HCT116 (cell line): ENCODE results near the gene ARHGAP42. TPM values are rescaled to one million over a fixed set of nuclear protein-coding genes. Genes with fewer than 3 reads are reported as not detected.
"Not testable (repeated sequence)": the region's sequence is repeated elsewhere in the genome, so short reads cannot be mapped to it uniquely, and the experiment has no call there.

ENCODE experiments used
- ATAC-seq: fragments of 200-7000 bp; cut with Tn5 transposase; 2 replicates; pipeline ENCODE4 v1.9.1; 2020; ENCODE audit warnings: mild to moderate bottlenecking, moderate library complexity
- BruUV-seq: library from RNA; stranded (reverse); fragments of 400-500 nt; replicated peaks from 2 replicates; lab custom pipeline; 2021; lab: Mats Ljungman, UMichigan
- CTCF ChIA-PET: fragments of 300-600 bp; sonication (Branson Sonifier 250); formaldehyde crosslinking; loops from one replicate; lab custom pipeline; 2021; ENCODE audit warnings: antibody characterized with exemption; lab: Charles Lee
- POLR2A ChIA-PET: fragments of 300-600, 350-600 bp; sonication (Branson Sonifier 250); formaldehyde crosslinking; loops from one replicate; lab custom pipeline; 2021; ENCODE audit warnings: antibody characterized with exemption; lab: Charles Lee
- RAD21 ChIA-PET, 2 experiments: fragments of 300-600 bp; sonication (Branson Sonifier 250); formaldehyde crosslinking; loops; one replicate each; lab custom pipeline; 2023; ENCODE audit warnings: low total read pairs in 2 of 2; ENCODE audit not compliant: uncharacterized antibody in 2 of 2, unreplicated experiment in 2 of 2, low non-redundant PET in 1 of 2; lab: Charles Lee
- DNase-seq: peaks from one replicate; pipeline ENCODE4 v3.0.0-alpha.2; 2010; ENCODE audit warnings: low read depth, low spot score
- H2AFZ ChIP-seq: fragments of 200-600 bp; shearing (Covaris generic), sonication (generic); 2 replicates; pipeline ENCODE4 v1.6.1; 2017; ENCODE audit warnings: low read depth, mixed run types, mixed read lengths, antibody characterized with exemption, low read length; ENCODE audit not compliant: poor library complexity, severe bottlenecking
- H3K27ac ChIP-seq: 2 replicates; pipeline ENCODE4 v1.5.1; 2012; ENCODE audit warnings: low read depth, low read length
- H3K27me3 ChIP-seq: fragments of 200-600 bp; sonication (generic); 2 replicates; pipeline ENCODE4 v1.6.1; 2016; ENCODE audit warnings: mixed run types, low read length, mixed read lengths; ENCODE audit not compliant: insufficient read depth
- H3K36me3 ChIP-seq, 2 experiments: fragments of 200-500 bp in 1 of 2; fragments of 200-600 bp in 1 of 2; sonication (Bioruptor generic) in 1 of 2; sonication (generic) in 1 of 2; 2 replicates each; pipeline versions ENCODE4 v1.5.1 to v1.6.1; 2014 to 2016; ENCODE audit warnings: low read length in 2 of 2, inconsistent platforms in 1 of 2, mixed read lengths in 1 of 2, mixed run types in 1 of 2; ENCODE audit not compliant: insufficient read depth in 2 of 2, control insufficient read depth in 1 of 2
- H3K4me1 ChIP-seq, 2 experiments: fragments of 200-600 bp in 1 of 2; sonication (generic) in 1 of 2; 2 replicates each; pipeline versions ENCODE4 v1.5.1 to v1.6.1; 2012 to 2017; ENCODE audit warnings: low read length in 2 of 2, inconsistent platforms in 1 of 2, mild to moderate bottlenecking in 1 of 2, mixed read lengths in 1 of 2, mixed run types in 1 of 2, moderate library complexity in 1 of 2; ENCODE audit not compliant: insufficient read depth in 2 of 2, control insufficient read depth in 1 of 2
- H3K4me2 ChIP-seq: fragments of 200-600 bp; sonication (generic); 2 replicates; pipeline ENCODE4 v1.6.1; 2017; ENCODE audit warnings: mixed run types, low read length, mixed read lengths
- H3K4me3 ChIP-seq, 2 experiments: fragments of 200-600 bp in 1 of 2; sonication (generic) in 1 of 2; replicated peaks in 1 of 2; 2 replicates each; pipeline ENCODE4 v1.5.1; 2011 to 2016; ENCODE audit warnings: low read length in 2 of 2, control low read depth in 1 of 2, low read depth in 1 of 2, mild to moderate bottlenecking in 1 of 2, mixed read lengths in 1 of 2, mixed run types in 1 of 2
- H3K79me2 ChIP-seq: fragments of 200-600 bp; sonication (generic); 2 replicates; pipeline ENCODE4 v1.6.1; 2017; ENCODE audit warnings: mild to moderate bottlenecking, mixed run types, low read length, moderate library complexity, mixed read lengths; ENCODE audit not compliant: insufficient read depth
- H3K9ac ChIP-seq: fragments of 200-600 bp; sonication (generic); 2 replicates; pipeline ENCODE4 v1.6.1; 2016; ENCODE audit warnings: low read length, mixed read lengths
- H3K9me2 ChIP-seq: fragments of 200-600 bp; sonication (generic), shearing (Covaris generic); 2 replicates; pipeline ENCODE4 v1.6.1; 2017; ENCODE audit warnings: mixed run types, mild to moderate bottlenecking, moderate library complexity; ENCODE audit not compliant: insufficient read depth
- H3K9me3 ChIP-seq, 2 experiments: fragments of 200-500 bp in 1 of 2; fragments of 200-600 bp in 1 of 2; sonication (Bioruptor generic) in 1 of 2; sonication (generic) in 1 of 2; 2 replicates each; pipeline ENCODE4 v1.6.1; 2014 to 2017; ENCODE audit warnings: low read length in 2 of 2, mixed read lengths in 2 of 2, inconsistent platforms in 1 of 2, low read depth in 1 of 2, mild to moderate bottlenecking in 1 of 2, mixed run types in 1 of 2, moderate library complexity in 1 of 2; ENCODE audit not compliant: control insufficient read depth in 1 of 2, insufficient read depth in 1 of 2
- H4K20me1 ChIP-seq: fragments of 200-600 bp; sonication (generic), shearing (Covaris generic); 2 replicates; pipeline ENCODE4 v1.6.1; 2017; ENCODE audit warnings: mixed run types, mild to moderate bottlenecking, moderate library complexity; ENCODE audit not compliant: insufficient read depth
- CBX3 ChIP-seq: IDR thresholded peaks from 2 replicates; pipeline ENCODE4 v1.6.1; 2012; ENCODE audit warnings: low read depth
- FOSL1 ChIP-seq: IDR thresholded peaks from 2 replicates; pipeline ENCODE4 v1.6.1; 2012; ENCODE audit warnings: low read depth
- JUND ChIP-seq: IDR thresholded peaks from 2 replicates; pipeline ENCODE4 v1.6.1; 2012
- POLR2AphosphoS5 ChIP-seq: IDR thresholded peaks from 2 replicates; pipeline ENCODE4 v1.6.1; 2011; ENCODE audit warnings: mild to moderate bottlenecking, low read depth, low read length, moderate library complexity
- RAD21 ChIP-seq: IDR thresholded peaks from 2 replicates; pipeline ENCODE4 v1.6.1; 2012; ENCODE audit warnings: low read depth, mild to moderate bottlenecking
- SP1 ChIP-seq: IDR thresholded peaks from 2 replicates; pipeline ENCODE4 v1.6.1; 2012; ENCODE audit warnings: low read depth
- SRF ChIP-seq: IDR thresholded peaks from 2 replicates; pipeline ENCODE4 v1.6.1; 2012; ENCODE audit warnings: low read depth
- intact Hi-C: fragments of 100-400 bp; cut with micrococcal nuclease; formaldehyde crosslinking; loops from 2 replicates; pipeline ENCODE4 v1.10.0; 2022
- total RNA-seq: library from RNA; stranded (reverse); gene quantifications from one replicate; pipeline ENCODE4 v1.2.1, GENCODE V29; 2021; ENCODE audit not compliant: unreplicated experiment
- TF ChIP-seq, protein P1 (sequence below), 3 experiments: fragments of 200-600 bp in 1 of 3; sonication (generic) in 1 of 3; IDR thresholded peaks in 2 of 3; conservative IDR thresholded peaks in 1 of 3; 2 replicates each; pipeline ENCODE4 v1.5.1; 2012 to 2017; ENCODE audit warnings: low read depth in 2 of 3, low read length in 2 of 3, antibody characterized with exemption in 1 of 3, borderline replicate concordance in 1 of 3, control low read depth in 1 of 3, mild to moderate bottlenecking in 1 of 3, mixed read lengths in 1 of 3, mixed run types in 1 of 3, moderate library complexity in 1 of 3; ENCODE audit not compliant: insufficient read depth in 1 of 3
- TF ChIP-seq, protein P2 (sequence below): IDR thresholded peaks from 2 replicates; pipeline ENCODE4 v1.6.1; 2012

Gene ARHGAP42
- total RNA-seq, 1 experiment from 2014 or later: 12.3 TPM

DNA sequence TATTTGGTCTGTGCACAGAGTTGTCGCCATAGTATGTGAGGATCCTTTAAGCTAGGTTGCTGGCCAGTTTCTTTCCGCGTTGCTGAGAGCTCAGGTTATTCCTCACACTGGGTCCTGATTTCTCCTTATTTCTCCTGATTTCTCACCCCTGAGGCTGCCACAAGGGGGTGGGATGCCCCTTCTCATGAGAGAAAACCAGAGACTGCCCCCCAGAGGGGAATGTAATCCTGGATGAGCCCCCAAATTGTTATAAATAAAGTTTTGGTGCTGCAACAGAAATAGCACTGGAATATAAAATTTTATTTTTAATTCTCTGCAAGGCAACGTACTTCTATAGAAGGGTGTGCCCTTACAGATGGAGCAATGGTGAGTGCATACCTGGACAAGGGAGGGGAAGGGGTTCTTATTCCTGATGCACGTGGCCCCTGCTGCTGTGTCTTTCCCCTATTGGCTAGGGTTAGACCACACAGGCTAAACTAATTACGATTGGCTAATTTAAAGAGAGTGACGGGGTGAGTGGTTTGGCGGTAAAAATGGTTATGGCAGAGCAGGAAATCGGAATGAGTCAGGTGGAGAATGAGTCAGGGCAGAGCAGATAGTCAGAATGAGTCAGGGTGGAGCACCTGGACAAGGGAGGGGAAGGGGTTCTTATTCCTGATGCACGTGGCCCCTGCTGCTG, 62.9 kb downstream of the ARHGAP42 start:
- intact Hi-C loops: loop anchor here (1.0 kb wide), 1 partner anchor 27 kb away; no protein-coding TSS in a partner anchor
- DNase-seq: peak; percentile 96

More for the DNA sequence above, 62.9 kb downstream of the ARHGAP42 start:
- ATAC-seq: peak; percentile 61
- H2AFZ ChIP-seq, H3K36me3 ChIP-seq, H3K9me3 ChIP-seq, H4K20me1 ChIP-seq, H3K27me3 ChIP-seq: not testable (repeated sequence)
- Histone ChIP-seq H3K4me1 (peaks cover 60 to 91% of the 10 kb centered on the region in 2 experiments), H3K27ac (peak overlapping the region; percentile 85)
- TSS peak; percentile 87 for BruUV-seq
- peak; percentile 85; the same call in 1 of the 2 replicates for TF ChIP-seq SRF
- TF ChIP-seq, protein P1, sequence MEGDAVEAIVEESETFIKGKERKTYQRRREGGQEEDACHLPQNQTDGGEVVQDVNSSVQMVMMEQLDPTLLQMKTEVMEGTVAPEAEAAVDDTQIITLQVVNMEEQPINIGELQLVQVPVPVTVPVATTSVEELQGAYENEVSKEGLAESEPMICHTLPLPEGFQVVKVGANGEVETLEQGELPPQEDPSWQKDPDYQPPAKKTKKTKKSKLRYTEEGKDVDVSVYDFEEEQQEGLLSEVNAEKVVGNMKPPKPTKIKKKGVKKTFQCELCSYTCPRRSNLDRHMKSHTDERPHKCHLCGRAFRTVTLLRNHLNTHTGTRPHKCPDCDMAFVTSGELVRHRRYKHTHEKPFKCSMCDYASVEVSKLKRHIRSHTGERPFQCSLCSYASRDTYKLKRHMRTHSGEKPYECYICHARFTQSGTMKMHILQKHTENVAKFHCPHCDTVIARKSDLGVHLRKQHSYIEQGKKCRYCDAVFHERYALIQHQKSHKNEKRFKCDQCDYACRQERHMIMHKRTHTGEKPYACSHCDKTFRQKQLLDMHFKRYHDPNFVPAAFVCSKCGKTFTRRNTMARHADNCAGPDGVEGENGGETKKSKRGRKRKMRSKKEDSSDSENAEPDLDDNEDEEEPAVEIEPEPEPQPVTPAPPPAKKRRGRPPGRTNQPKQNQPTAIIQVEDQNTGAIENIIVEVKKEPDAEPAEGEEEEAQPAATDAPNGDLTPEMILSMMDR (IDR thresholded peaks at IDR 0.05 in 2 of 3, conservative IDR thresholded peaks at IDR 0.05 in 1 of 3; ENCODE audit: borderline replicate concordance in 1 of 3, insufficient read depth in 1 of 3, low read depth in 2 of 3, low read length in 2 of 3): peak; percentile 16 to 81 (median 37); a peak in 5 of 6 replicates
- TF ChIP-seq, protein P2, sequence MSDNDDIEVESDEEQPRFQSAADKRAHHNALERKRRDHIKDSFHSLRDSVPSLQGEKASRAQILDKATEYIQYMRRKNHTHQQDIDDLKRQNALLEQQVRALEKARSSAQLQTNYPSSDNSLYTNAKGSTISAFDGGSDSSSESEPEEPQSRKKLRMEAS: peak; percentile 77
- peak; percentile 91 for TF ChIP-seq CBX3
- TF ChIP-seq POLR2AphosphoS5: peak; percentile 22; the same call in 1 of the 2 replicates
- TF ChIP-seq FOSL1: peak; percentile 99
- peak; percentile 95 for TF ChIP-seq JUND
- peak; percentile 40 for TF ChIP-seq RAD21
- peak; percentile 87 for TF ChIP-seq SP1
- TF ChIP-seq, all 23 proteins: peak for 9; not testable (repeated sequence) for 14
- H3K9me2 ChIP-seq, CTCF ChIA-PET, RAD21 ChIA-PET: not testable (repeated sequence)
- Histone ChIP-seq H3K9ac (peak overlapping the region; percentile 68), H3K4me2 (peak overlapping the region; percentile 68), H3K79me2 (peaks cover 59% of the 10 kb centered on the region), H3K4me3 (peak overlapping the region; percentile 41 to 48)
- POLR2A ChIA-PET: interaction anchor here (0.7 kb wide), 1 partner anchor 26 kb away, joined by 4 read pairs; no protein-coding TSS in a partner anchor
